ENCODE measurements around the gene TM6SF1. TPM values are rescaled to one million over a fixed set of nuclear protein-coding genes. Genes with fewer than 3 reads are reported as not detected.

TM6SF1 gene
- total and polyA plus RNA-seq, 9 of the 15 experiments (the other 6 are each of a cell fraction or from before 2014, with no cell fraction given): 1.0 to 5.6 (median 3.5) TPM

DNA sequence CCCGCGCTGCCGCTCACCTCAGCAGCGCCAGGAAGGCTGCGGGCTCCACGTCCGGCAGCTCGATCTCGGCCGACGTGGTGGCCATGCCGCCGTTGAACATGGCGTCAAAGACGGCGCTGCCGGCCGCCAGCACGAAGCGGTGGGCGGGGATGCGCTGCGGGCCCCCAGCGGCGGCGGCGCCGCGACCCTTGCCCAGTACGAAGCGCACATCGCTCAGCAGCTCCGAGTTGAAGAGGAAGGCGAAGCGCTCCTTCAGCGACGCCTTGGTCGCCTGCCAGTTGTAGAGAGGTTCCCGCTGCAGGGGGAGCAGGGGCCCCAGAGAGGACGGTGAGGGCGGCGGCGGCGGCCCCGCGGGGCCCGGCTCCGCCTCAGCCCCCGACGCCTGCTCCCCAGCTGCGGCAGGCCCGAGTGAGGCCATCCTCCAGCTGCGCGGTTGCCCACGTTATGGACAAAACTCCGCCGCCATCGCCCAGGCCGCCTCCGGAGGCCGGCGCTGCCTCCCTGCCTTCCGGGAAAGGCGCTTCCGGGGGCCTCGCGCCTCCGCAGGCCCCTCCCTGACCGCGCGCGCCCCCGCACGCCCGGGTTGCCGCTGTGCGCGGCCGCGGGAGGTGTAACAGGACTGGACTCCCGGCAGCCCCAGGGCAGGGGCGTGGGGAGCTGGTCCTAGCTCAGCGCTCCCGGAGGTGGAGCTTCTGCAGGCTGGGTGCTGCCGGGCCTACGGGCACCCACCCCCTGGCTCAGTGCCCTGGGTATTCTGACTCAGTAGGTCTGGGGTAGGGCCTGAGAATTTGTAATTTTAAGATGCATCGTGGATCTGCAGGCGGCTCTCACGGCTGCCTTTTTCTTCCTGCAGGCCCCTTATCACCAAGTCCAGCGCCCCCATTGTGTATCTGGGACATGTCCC, 40.5 kb upstream of the TM6SF1 start, which contains the start of gene BTBD1 (continued):
- TF ChIP-seq ZNF124 (CRISPR knock-in tag; IDR thresholded peaks at IDR 0.05) (no peak), JUNB (CRISPR knock-in tag; conservative IDR thresholded peaks at IDR 0.05) (no peak), NCOR1 (IDR thresholded peaks at IDR 0.05) (peak; percentile 37; the same call in 1 of the 2 replicates), HIVEP1 (CRISPR knock-in tag; IDR thresholded peaks at IDR 0.05) (0 out of 2 replicates have a peak, but pooled peaks have one; percentile 65)
- TF ChIP-seq, protein P1, sequence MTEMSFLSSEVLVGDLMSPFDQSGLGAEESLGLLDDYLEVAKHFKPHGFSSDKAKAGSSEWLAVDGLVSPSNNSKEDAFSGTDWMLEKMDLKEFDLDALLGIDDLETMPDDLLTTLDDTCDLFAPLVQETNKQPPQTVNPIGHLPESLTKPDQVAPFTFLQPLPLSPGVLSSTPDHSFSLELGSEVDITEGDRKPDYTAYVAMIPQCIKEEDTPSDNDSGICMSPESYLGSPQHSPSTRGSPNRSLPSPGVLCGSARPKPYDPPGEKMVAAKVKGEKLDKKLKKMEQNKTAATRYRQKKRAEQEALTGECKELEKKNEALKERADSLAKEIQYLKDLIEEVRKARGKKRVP (CRISPR knock-in tag; IDR thresholded peaks at IDR 0.05): no peak
- TF ChIP-seq, protein P2, sequence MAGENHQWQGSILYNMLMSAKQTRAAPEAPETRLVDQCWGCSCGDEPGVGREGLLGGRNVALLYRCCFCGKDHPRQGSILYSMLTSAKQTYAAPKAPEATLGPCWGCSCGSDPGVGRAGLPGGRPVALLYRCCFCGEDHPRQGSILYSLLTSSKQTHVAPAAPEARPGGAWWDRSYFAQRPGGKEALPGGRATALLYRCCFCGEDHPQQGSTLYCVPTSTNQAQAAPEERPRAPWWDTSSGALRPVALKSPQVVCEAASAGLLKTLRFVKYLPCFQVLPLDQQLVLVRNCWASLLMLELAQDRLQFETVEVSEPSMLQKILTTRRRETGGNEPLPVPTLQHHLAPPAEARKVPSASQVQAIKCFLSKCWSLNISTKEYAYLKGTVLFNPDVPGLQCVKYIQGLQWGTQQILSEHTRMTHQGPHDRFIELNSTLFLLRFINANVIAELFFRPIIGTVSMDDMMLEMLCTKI (IDR thresholded peaks at IDR 0.05; ENCODE audit: partially characterized antibody): no peak

DNA sequence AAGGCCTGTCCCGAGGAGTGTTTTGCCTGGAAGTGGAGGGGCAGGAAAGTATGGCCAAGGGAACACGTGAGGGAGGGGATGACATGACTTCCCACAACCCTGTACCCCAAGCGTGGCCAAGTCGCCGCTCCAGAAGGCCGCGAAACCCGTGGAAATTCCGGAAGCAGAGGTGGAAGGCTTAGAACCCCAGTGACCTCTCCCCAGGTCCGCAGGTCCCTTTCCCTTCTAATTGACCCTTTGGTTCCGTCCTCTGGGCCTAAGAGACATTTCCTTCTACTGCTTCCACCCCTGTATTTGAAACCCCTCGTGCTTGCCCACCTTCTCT, 39.8 kb upstream of the TM6SF1 start:
- peaks cover 7% of the 10 kb centered on the region; the same call in 1 of the 2 replicates for H3K9me3 ChIP-seq (replicated peaks; ENCODE audit: control insufficient read depth, insufficient read depth, low read depth, low read length)
- no peaks in the 10 kb centered on the region for H3K27me3 ChIP-seq (ENCODE audit: control insufficient read depth in 2 of 2, insufficient read depth in 2 of 2, low read length in 2 of 2)
- ChIA-PET CTCF (ENCODE audit: low intra/inter-chr PET ratio) (no interaction called here), POLR2A (interaction anchor here (0.6 to 2.1 kb wide), 9 partner anchors 10 to 145 kb away, joined by 3 to 15 read pairs (median 5); no protein-coding TSS in a partner anchor)
- peak overlapping the region; percentile 90 for H3K4me3 ChIP-seq
- BruUV-seq (replicated peaks): TSS peak; percentile 83
- H3K4me1 ChIP-seq (replicated peaks in 1 of 2; ENCODE audit: control insufficient read depth in 2 of 2, insufficient read depth in 2 of 2, low read length in 2 of 2): peaks cover 9 to 23% of the 10 kb centered on the region in 2 experiments
- no peak for FAIRE-seq
- peaks cover 45% of the 10 kb centered on the region for H3K79me2 ChIP-seq (ENCODE audit: control insufficient read depth, insufficient read depth, low read length)
- 71% methylated on average over 11 of the region's 12 CpGs for WGBS (ENCODE audit: insufficient coverage, low coverage, missing lambda C conversion rate)
- H3K36me3 ChIP-seq (ENCODE audit: control insufficient read depth, insufficient read depth, low read length): peaks cover 26% of the 10 kb centered on the region
- H2AFZ ChIP-seq (ENCODE audit: low read depth, low read length): peak overlapping the region; percentile 94
- H3K27ac ChIP-seq (ENCODE audit: extremely low read depth, low read depth, low read length): peak overlapping the region; percentile 92
- intact Hi-C loops (cut with micrococcal nuclease): loop anchor here (2.0 to 5.0 kb wide), 3 partner anchors 41 to 140 kb away; partner anchors contain the start of genes C15orf40 and HDGFL3
- in situ Hi-C loops (cut with MboI): no loop called here
- H3K9ac ChIP-seq (ENCODE audit: insufficient read depth in 1 of 2, low read depth in 2 of 2, low read length in 2 of 2): peak overlapping the region; percentile 93 to 99
- peak overlapping the region; percentile 91 for H3K4me2 ChIP-seq (ENCODE audit: insufficient read depth, low read length)
- H3K9me1 ChIP-seq (ENCODE audit: control insufficient read depth, insufficient read depth, low read length): no peaks in the 10 kb centered on the region
- peaks cover 21% of the 10 kb centered on the region; the same call in 1 of the 2 replicates for H4K20me1 ChIP-seq (replicated peaks; ENCODE audit: control insufficient read depth, insufficient read depth, low read length)
- DNase-seq (ENCODE audit: extremely low read depth in 1 of 4, low spot score in 3 of 4): no peak
- ATAC-seq: no peak
- TF ChIP-seq, protein P3, sequence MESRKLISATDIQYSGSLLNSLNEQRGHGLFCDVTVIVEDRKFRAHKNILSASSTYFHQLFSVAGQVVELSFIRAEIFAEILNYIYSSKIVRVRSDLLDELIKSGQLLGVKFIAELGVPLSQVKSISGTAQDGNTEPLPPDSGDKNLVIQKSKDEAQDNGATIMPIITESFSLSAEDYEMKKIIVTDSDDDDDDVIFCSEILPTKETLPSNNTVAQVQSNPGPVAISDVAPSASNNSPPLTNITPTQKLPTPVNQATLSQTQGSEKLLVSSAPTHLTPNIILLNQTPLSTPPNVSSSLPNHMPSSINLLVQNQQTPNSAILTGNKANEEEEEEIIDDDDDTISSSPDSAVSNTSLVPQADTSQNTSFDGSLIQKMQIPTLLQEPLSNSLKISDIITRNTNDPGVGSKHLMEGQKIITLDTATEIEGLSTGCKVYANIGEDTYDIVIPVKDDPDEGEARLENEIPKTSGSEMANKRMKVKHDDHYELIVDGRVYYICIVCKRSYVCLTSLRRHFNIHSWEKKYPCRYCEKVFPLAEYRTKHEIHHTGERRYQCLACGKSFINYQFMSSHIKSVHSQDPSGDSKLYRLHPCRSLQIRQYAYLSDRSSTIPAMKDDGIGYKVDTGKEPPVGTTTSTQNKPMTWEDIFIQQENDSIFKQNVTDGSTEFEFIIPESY (CRISPR knock-in tag; IDR thresholded peaks at IDR 0.05): 0 out of 2 replicates have a peak, but pooled peaks have one; percentile 18
- TF ChIP-seq, protein P4, sequence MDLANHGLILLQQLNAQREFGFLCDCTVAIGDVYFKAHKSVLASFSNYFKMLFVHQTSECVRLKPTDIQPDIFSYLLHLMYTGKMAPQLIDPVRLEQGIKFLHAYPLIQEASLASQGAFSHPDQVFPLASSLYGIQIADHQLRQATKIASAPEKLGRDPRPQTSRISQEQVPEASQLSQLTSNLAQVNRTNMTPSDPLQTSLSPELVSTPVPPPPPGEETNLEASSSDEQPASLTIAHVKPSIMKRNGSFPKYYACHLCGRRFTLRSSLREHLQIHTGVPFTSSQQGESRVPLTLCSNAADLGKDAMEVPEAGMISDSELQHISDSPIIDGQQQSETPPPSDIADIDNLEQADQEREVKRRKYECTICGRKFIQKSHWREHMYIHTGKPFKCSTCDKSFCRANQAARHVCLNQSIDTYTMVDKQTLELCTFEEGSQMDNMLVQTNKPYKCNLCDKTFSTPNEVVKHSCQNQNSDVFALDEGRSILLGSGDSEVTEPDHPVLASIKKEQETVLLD (IDR thresholded peaks at IDR 0.05): peak; percentile 43; the same call in 1 of the 2 replicates
- TF ChIP-seq, protein P5, sequence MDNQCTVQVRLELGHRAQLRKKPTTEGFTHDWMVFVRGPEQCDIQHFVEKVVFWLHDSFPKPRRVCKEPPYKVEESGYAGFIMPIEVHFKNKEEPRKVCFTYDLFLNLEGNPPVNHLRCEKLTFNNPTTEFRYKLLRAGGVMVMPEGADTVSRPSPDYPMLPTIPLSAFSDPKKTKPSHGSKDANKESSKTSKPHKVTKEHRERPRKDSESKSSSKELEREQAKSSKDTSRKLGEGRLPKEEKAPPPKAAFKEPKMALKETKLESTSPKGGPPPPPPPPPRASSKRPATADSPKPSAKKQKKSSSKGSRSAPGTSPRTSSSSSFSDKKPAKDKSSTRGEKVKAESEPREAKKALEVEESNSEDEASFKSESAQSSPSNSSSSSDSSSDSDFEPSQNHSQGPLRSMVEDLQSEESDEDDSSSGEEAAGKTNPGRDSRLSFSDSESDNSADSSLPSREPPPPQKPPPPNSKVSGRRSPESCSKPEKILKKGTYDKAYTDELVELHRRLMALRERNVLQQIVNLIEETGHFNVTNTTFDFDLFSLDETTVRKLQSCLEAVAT (IDR thresholded peaks at IDR 0.05): 0 out of 4 replicates have a peak, but pooled peaks of 1 of the 2 experiments have one; percentile 38
- no peak for TF ChIP-seq SOX6 (IDR thresholded peaks at IDR 0.05)

Data from K562 (cell line).